DOHH2 (cell line): ENCODE measurements around the gene MYT1.

Source experiments
- H3F3A ChIP-seq: fragments of 200-600 bp; sonication (generic), shearing (Covaris generic); 2 replicates; pipeline ENCODE4 v1.6.0; 2016; ENCODE audit warnings: antibody characterized with exemption, mild to moderate bottlenecking; ENCODE audit not compliant: control insufficient read depth, insufficient read depth
- H3K27ac ChIP-seq: fragments of 200-600 bp; sonication (generic); 2 replicates; pipeline ENCODE4 v1.5.1; 2014; ENCODE audit warnings: low read depth, mild to moderate bottlenecking, low read length, moderate library complexity
- H3K27me3 ChIP-seq: fragments of 200-600 bp; sonication (generic); 2 replicates; pipeline ENCODE4 v1.6.1; 2014; ENCODE audit warnings: mild to moderate bottlenecking, low read length, mixed read lengths; ENCODE audit not compliant: control insufficient read depth
- H3K36me3 ChIP-seq: fragments of 200-600 bp; sonication (generic); 2 replicates; pipeline ENCODE4 v1.6.1; 2014; ENCODE audit warnings: mild to moderate bottlenecking, low read length, moderate library complexity, mixed read lengths; ENCODE audit not compliant: control insufficient read depth
- H3K4me1 ChIP-seq: fragments of 200-600 bp; sonication (generic); 2 replicates; pipeline ENCODE4 v1.6.1; 2014; ENCODE audit warnings: mild to moderate bottlenecking, low read length, mixed read lengths; ENCODE audit not compliant: control insufficient read depth
- H3K4me2 ChIP-seq: fragments of 200-600 bp; sonication (generic); 2 replicates; pipeline ENCODE4 v1.6.0; 2014; ENCODE audit warnings: mild to moderate bottlenecking, low read length, moderate library complexity
- H3K4me3 ChIP-seq: fragments of 200-600 bp; sonication (generic); 2 replicates; pipeline ENCODE4 v1.5.1; 2014; ENCODE audit warnings: mild to moderate bottlenecking, low read length, mixed read lengths
- H3K79me2 ChIP-seq: fragments of 200-600 bp; sonication (generic); 2 replicates; pipeline ENCODE4 v1.6.1; 2014; ENCODE audit warnings: mild to moderate bottlenecking, low read length, mixed read lengths; ENCODE audit not compliant: control insufficient read depth
- H3K9me2 ChIP-seq: fragments of 200-600 bp; sonication (generic); replicated peaks from 2 replicates; pipeline ENCODE4 v1.6.1; 2014; ENCODE audit warnings: mild to moderate bottlenecking, low read length, mixed read lengths; ENCODE audit not compliant: control insufficient read depth
- H3K9me3 ChIP-seq: fragments of 200-600 bp; sonication (generic); 2 replicates; pipeline ENCODE4 v1.6.1; 2014; ENCODE audit warnings: antibody characterized with exemption, low read length, mixed read lengths; ENCODE audit not compliant: control insufficient read depth, insufficient read depth
- H4K20me1 ChIP-seq: fragments of 200-600 bp; sonication (generic); 2 replicates; pipeline ENCODE4 v1.6.0; 2014; ENCODE audit warnings: low read depth, mild to moderate bottlenecking, antibody characterized with exemption, low read length, moderate library complexity; ENCODE audit not compliant: control insufficient read depth, insufficient read depth
- EZH2phosphoT487 ChIP-seq: fragments of 200-600 bp; sonication (generic); IDR thresholded peaks from 2 replicates; pipeline ENCODE4 v1.6.1; 2017; ENCODE audit warnings: borderline replicate concordance, mild to moderate bottlenecking, antibody characterized with exemption, low read length, moderate library complexity, mixed read lengths
- TF ChIP-seq, protein P1 (sequence below): fragments of 200-600 bp; sonication (generic); IDR thresholded peaks from one replicate; pipeline ENCODE4 v1.5.1; 2014; ENCODE audit warnings: antibody characterized with exemption, mild to moderate bottlenecking, low read depth, low read length; ENCODE audit not compliant: poor library complexity, severe bottlenecking

Gene MYT1

DNA sequence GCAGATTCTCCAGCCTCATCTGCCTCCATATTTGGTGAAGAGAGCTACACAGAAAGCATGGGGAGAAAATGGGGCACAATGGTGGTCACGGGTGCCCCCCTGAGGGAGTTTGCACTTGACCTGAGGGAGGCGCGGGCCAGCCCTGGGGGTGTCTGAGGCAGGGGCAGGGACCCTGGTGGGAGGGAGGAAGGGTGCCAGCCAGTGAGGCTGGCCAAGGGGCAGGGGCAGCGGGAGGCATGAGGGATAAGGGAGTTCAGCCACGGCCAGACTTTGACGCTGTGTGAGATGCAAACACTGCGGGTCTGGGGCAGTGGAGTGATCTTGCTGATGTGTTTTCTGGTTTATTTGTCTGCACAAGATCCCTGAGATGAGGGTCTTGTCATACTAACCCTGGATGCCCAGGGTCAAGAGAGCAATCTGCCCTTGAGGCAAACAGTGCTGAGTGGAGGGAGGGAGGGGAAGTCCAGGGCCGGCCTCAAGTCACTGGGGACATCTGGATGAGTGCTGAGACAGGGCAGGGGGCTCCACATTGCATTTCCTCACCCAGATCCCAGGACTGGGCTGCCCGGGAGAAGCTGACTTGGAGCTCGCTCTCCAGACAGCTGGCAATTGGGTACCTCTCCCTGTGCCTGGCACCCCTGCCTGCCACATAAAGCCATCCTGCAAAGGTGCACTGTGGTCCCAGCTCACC is 82.5 kb downstream of the MYT1 start:
- Histone ChIP-seq H3K4me2 (no peak overlapping the region), H3K4me3 (no peak overlapping the region), H3K9me2 (no peaks in the 10 kb centered on the region), H3K9me3 (no peaks in the 10 kb centered on the region), H3K27ac (no peak overlapping the region), H3K4me1 (no peaks in the 10 kb centered on the region), H4K20me1 (no peaks in the 10 kb centered on the region), H3K79me2 (no peaks in the 10 kb centered on the region), H3K27me3 (peaks cover 35% of the 10 kb centered on the region), H3F3A (no peaks in the 10 kb centered on the region), H3K36me3 (no peaks in the 10 kb centered on the region)
- TF ChIP-seq, protein P1, sequence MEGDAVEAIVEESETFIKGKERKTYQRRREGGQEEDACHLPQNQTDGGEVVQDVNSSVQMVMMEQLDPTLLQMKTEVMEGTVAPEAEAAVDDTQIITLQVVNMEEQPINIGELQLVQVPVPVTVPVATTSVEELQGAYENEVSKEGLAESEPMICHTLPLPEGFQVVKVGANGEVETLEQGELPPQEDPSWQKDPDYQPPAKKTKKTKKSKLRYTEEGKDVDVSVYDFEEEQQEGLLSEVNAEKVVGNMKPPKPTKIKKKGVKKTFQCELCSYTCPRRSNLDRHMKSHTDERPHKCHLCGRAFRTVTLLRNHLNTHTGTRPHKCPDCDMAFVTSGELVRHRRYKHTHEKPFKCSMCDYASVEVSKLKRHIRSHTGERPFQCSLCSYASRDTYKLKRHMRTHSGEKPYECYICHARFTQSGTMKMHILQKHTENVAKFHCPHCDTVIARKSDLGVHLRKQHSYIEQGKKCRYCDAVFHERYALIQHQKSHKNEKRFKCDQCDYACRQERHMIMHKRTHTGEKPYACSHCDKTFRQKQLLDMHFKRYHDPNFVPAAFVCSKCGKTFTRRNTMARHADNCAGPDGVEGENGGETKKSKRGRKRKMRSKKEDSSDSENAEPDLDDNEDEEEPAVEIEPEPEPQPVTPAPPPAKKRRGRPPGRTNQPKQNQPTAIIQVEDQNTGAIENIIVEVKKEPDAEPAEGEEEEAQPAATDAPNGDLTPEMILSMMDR, result no peak
- no peak for TF ChIP-seq EZH2phosphoT487

DNA sequence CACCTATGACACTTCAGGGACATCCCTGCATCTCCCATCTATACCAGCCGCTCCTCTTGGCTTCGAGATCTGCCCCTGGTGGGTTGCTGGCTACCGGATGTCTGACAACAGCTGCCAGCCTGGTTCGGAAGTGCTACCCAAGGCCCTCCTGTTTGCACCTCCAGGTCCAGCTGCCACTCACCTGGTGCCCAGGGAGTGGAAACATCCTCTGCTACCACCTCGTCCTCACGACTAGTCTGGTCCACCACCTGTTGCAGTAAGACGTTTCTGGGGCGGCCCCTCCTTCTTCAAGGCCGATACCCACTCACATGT is 83.0 kb downstream of the MYT1 start:
- Histone ChIP-seq H3K27me3 (peaks cover 36% of the 10 kb centered on the region), H3K4me1 (no peaks in the 10 kb centered on the region), H3K4me3 (no peak overlapping the region), H3K4me2 (no peak overlapping the region), H3K9me3 (no peaks in the 10 kb centered on the region), H3F3A (no peaks in the 10 kb centered on the region), H3K27ac (no peak overlapping the region), H4K20me1 (no peaks in the 10 kb centered on the region), H3K79me2 (no peaks in the 10 kb centered on the region), H3K36me3 (no peaks in the 10 kb centered on the region), H3K9me2 (no peaks in the 10 kb centered on the region)
- no peak for TF ChIP-seq EZH2phosphoT487
- TF ChIP-seq, protein P1, result no peak

DNA sequence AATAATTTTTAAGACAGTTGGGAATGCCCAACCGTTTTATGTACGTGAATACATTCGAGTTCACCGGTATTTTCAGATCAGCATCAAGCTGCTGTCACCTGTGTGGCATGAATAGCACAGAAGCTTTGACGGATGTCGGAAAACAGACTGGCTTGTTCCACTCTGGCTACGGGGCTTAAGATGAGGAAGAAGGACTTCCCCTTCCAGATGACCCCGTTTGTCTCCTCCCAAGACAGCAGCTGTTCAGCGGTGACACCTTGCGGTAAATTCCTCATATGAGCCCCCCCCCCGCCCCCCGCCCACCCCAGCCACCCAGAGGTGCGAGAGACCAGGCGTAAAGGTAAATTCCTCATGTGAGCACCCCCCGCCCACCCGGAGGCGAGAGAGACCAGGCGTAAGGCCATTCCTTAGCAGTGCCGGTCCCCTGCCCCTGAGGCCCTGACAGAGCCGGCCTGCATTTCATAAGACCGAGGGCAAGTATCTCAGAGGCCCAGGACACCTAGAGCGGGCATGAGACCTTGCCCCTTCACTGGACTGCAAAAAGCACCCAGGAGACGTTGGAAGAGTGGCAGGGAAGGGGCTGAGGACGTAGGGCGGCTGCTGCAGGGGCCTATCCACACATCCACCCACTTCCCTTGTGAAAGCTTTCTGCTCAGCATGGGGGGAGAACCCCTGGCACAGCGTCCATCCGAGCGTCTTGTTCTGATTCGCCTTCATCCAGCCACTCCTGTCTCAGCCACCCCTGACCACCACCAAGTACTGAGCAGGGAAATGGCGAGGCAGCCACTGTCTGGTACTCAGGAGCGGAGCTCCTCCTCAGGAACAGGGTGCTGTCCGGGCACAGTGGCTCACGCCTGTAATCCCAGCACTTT is 84.0 kb downstream of the MYT1 start:
- Histone ChIP-seq H3K9me3 (no peaks in the 10 kb centered on the region), H3K27me3 (peaks cover 36% of the 10 kb centered on the region), H3F3A (no peaks in the 10 kb centered on the region), H3K79me2 (no peaks in the 10 kb centered on the region), H3K36me3 (no peaks in the 10 kb centered on the region), H3K9me2 (no peaks in the 10 kb centered on the region), H3K4me3 (no peak overlapping the region), H3K27ac (no peak overlapping the region), H3K4me1 (no peaks in the 10 kb centered on the region), H3K4me2 (no peak overlapping the region), H4K20me1 (no peaks in the 10 kb centered on the region)
- TF ChIP-seq EZH2phosphoT487, result no peak
- TF ChIP-seq, protein P1, result no peak
